A549 (cell line): ENCODE data around the gene LRRC4C. TPM values are rescaled to one million over a fixed set of nuclear protein-coding genes. Genes with fewer than 3 reads are reported as not detected.

Source experiments
- ATAC-seq, 2 experiments: fragments of 200-7000 bp in 1 of 2; fragments of >200 bp in 1 of 2; cut with Nextera tagmentation in 1 of 2; cut with Tn5 transposase in 1 of 2; 3 replicates each; pipeline versions ENCODE4 v1.8.0 to v1.9.1; 2018 to 2020; ENCODE audit warnings: mild to moderate bottlenecking in 1 of 2, moderate library complexity in 1 of 2
- CTCF ChIA-PET: fragments of 300-600 bp; sonication (Branson Sonifier 250); formaldehyde crosslinking; extraction: SDS; loops from one replicate; lab custom pipeline; 2021; ENCODE audit warnings: antibody characterized with exemption, inconsistent platforms; lab: Yijun Ruan, JAX
- POLR2A ChIA-PET: fragments of 350-600 bp; formaldehyde crosslinking; extraction: SDS; loops from one replicate; lab custom pipeline; 2021; ENCODE audit warnings: antibody characterized with exemption, inconsistent platforms; lab: Yijun Ruan, JAX
- DNase-seq, 2 experiments: peaks; one replicate each; pipeline versions ENCODE4 v3.0.0 to v3.0.0-alpha.2; 2011 to 2016; ENCODE audit warnings: low read depth in 1 of 2, low spot score in 1 of 2
- FAIRE-seq: peaks from 2 replicates; lab custom pipeline; 2011; peaks lifted over from hg19 to GRCh38; lab: Jason Lieb, UNC
- H3K27ac ChIP-seq, 2 experiments: fragments of >200 bp; sonication (Bioruptor Twin); formaldehyde crosslinking; 3 replicates each; pipeline ENCODE4 v1.5.1; 2016 to 2017
- H3K4me1 ChIP-seq: fragments of >200 bp; sonication (Bioruptor Twin); formaldehyde crosslinking; 3 replicates; pipeline ENCODE4 v1.6.1; 2016
- H3K4me2 ChIP-seq: fragments of >200 bp; sonication (Bioruptor Twin); formaldehyde crosslinking; 3 replicates; pipeline ENCODE4 v1.6.1; 2016
- H3K4me3 ChIP-seq: fragments of >200 bp; sonication (Bioruptor Twin); formaldehyde crosslinking; 3 replicates; pipeline ENCODE4 v1.5.1; 2016
- H3K9me3 ChIP-seq: fragments of >200 bp; sonication (Bioruptor Twin); formaldehyde crosslinking; 3 replicates; pipeline ENCODE4 v1.6.1; 2016
- CHD4 ChIP-seq: fragments of 200-600 bp; sonication (generic); IDR thresholded peaks from 2 replicates; pipeline ENCODE4 v1.6.1; 2016; ENCODE audit warnings: antibody characterized with exemption, mild to moderate bottlenecking, borderline replicate concordance
- EHF ChIP-seq: fragments of 250-450 bp; sonication (Bioruptor Pico); IDR thresholded peaks from 2 replicates; pipeline ENCODE4 v1.5.0; 2020; ENCODE audit warnings: mild to moderate bottlenecking
- EHMT2 ChIP-seq: fragments of 200-600 bp; sonication (generic); IDR thresholded peaks from 2 replicates; pipeline ENCODE4 v1.6.1; 2016; ENCODE audit warnings: antibody characterized with exemption, low read depth, mild to moderate bottlenecking, moderate library complexity
- ESRRA ChIP-seq: fragments of 150-350 bp; IDR thresholded peaks from 2 replicates; pipeline ENCODE4 v1.6.1; 2014; ENCODE audit warnings: mild to moderate bottlenecking, low read length, borderline replicate concordance
- FOSL2 ChIP-seq, 2 experiments: fragments of 450-650 bp in 1 of 2; fragments of >200 bp in 1 of 2; sonication (Bioruptor Twin) in 1 of 2; formaldehyde crosslinking; IDR thresholded peaks; 2 replicates each; pipeline versions ENCODE4 v1.5.0 to v1.6.1; 2016 to 2020; ENCODE audit warnings: mild to moderate bottlenecking in 1 of 2, moderate library complexity in 1 of 2
- FOXS1 ChIP-seq: fragments of 250-450 bp; sonication (Bioruptor Pico); IDR thresholded peaks from 2 replicates; pipeline ENCODE4 v1.5.0; 2020; ENCODE audit warnings: mild to moderate bottlenecking, moderate library complexity
- HDAC2 ChIP-seq: fragments of 200-600 bp; sonication (generic); IDR thresholded peaks from 2 replicates; pipeline ENCODE4 v1.6.1; 2016
- MAFK ChIP-seq: fragments of 450-650 bp; IDR thresholded peaks from 2 replicates; pipeline ENCODE4 v1.6.1; 2014; ENCODE audit not compliant: partially characterized antibody
- MAZ ChIP-seq: fragments of 150-350 bp; IDR thresholded peaks from 2 replicates; pipeline ENCODE4 v1.6.1; 2014; ENCODE audit warnings: antibody characterized with exemption, low read depth, low read length, borderline replicate concordance
- MYC ChIP-seq: IDR thresholded peaks from 2 replicates; pipeline ENCODE4 v1.6.1; 2012; ENCODE audit warnings: mild to moderate bottlenecking, inconsistent platforms, low read length, improper control_type of control experiment, borderline replicate concordance
- NFE2L2 ChIP-seq: fragments of 150-350 bp; conservative IDR thresholded peaks from 2 replicates; pipeline ENCODE4 v1.6.1; 2014; ENCODE audit warnings: low read length
- NPAS2 ChIP-seq: fragments of 250-450 bp; sonication (Bioruptor Pico); IDR thresholded peaks from 2 replicates; pipeline ENCODE4 v1.8.0; 2022; ENCODE audit warnings: mild to moderate bottlenecking, moderate library complexity, borderline replicate concordance
- NR3C1 ChIP-seq: fragments of >200 bp; sonication (Bioruptor Twin); formaldehyde crosslinking; IDR thresholded peaks from 3 replicates; pipeline ENCODE4 v1.6.1; 2017
- PHF8 ChIP-seq: fragments of 200-600 bp; sonication (generic); IDR thresholded peaks from 2 replicates; pipeline ENCODE4 v1.6.1; 2016; ENCODE audit warnings: low read depth, mild to moderate bottlenecking, antibody characterized with exemption, moderate library complexity, borderline replicate concordance
- POLR2A ChIP-seq: IDR thresholded peaks from 2 replicates; pipeline ENCODE4 v1.6.1; 2012; ENCODE audit warnings: mild to moderate bottlenecking, low read length
- POLR2AphosphoS2 ChIP-seq: conservative IDR thresholded peaks from 2 replicates; pipeline ENCODE4 v1.6.1; 2012; ENCODE audit warnings: low read length, improper control_type of control experiment, inconsistent platforms
- RAD21 ChIP-seq, 2 experiments: fragments of >200 bp in 1 of 2; sonication (Bioruptor Twin) in 1 of 2; formaldehyde crosslinking in 1 of 2; IDR thresholded peaks in 1 of 2; conservative IDR thresholded peaks in 1 of 2; 2 replicates in 1 of 2; 3 replicates in 1 of 2; pipeline ENCODE4 v1.6.1; 2012 to 2018; ENCODE audit warnings: inconsistent platforms in 1 of 2
- RFX5 ChIP-seq: fragments of 450-650 bp; IDR thresholded peaks from 2 replicates; pipeline ENCODE4 v1.7.1; 2014; ENCODE audit warnings: antibody characterized with exemption, mild to moderate bottlenecking, moderate library complexity
- SMC3 ChIP-seq: fragments of >200 bp; sonication (Bioruptor Twin); formaldehyde crosslinking; IDR thresholded peaks from 3 replicates; pipeline ENCODE4 v1.6.1; 2018; ENCODE audit warnings: inconsistent platforms
- SREBF2 ChIP-seq: fragments of 450-650 bp; IDR thresholded peaks from 2 replicates; pipeline ENCODE4 v1.6.1; 2014; ENCODE audit warnings: mild to moderate bottlenecking, moderate library complexity
- TFCP2L1 ChIP-seq: fragments of 250-450 bp; sonication (Bioruptor Pico); IDR thresholded peaks from 2 replicates; pipeline ENCODE4 v1.5.0; 2021; ENCODE audit warnings: mild to moderate bottlenecking
- TP53 ChIP-seq: fragments of 250-450 bp; sonication (Bioruptor Pico); IDR thresholded peaks from 2 replicates; pipeline ENCODE4 v1.5.0; 2021; ENCODE audit warnings: mild to moderate bottlenecking, moderate library complexity
- ZNF302 ChIP-seq: fragments of 250-450 bp; sonication (Bioruptor Pico); IDR thresholded peaks from 2 replicates; pipeline ENCODE4 v1.9.0; 2021; ENCODE audit warnings: inconsistent platforms, mild to moderate bottlenecking, moderate library complexity
- WGBS: methylation state at CpG from one replicate; pipeline ENCODE4 v1.1.6; 2017; ENCODE audit errors: missing lambda C conversion rate; 5-methylcytosine and 5-hydroxymethylcytosine counted together
- polyA plus RNA-seq, 4 experiments: library from polyadenylated mRNA; depleted of rRNA in 3 of 4; stranded (reverse); fragments of >200 nt; fragmentation: RNase III in 1 of 4; extraction: RNeasy Plus Mini Kit Qiagen cat#74134 plus additional on column Dnase treatment in 1 of 4; gene quantifications; 2 replicates in 3 of 4; 3 replicates in 1 of 4; pipeline ENCODE4 v1.2.3, GENCODE V29; 2011 to 2017
- TF ChIP-seq, protein P1 (sequence below): fragments of 450-650 bp; IDR thresholded peaks from 2 replicates; pipeline ENCODE4 v1.6.1; 2014; ENCODE audit warnings: antibody characterized with exemption
- TF ChIP-seq, protein P2 (sequence below): fragments of >200 bp; sonication (Bioruptor Twin); formaldehyde crosslinking; IDR thresholded peaks from 3 replicates; pipeline ENCODE4 v1.5.1; 2016
- TF ChIP-seq, protein P3 (sequence below): fragments of 250-450 bp; sonication (Bioruptor Pico); IDR thresholded peaks from 2 replicates; pipeline ENCODE4 v1.5.0; 2021; ENCODE audit warnings: mild to moderate bottlenecking, moderate library complexity, borderline replicate concordance
- TF ChIP-seq, protein P4 (sequence below): IDR thresholded peaks from 2 replicates; pipeline ENCODE4 v1.6.1; 2012
- TF ChIP-seq, protein P5 (sequence below): fragments of 200-600 bp; sonication (generic); IDR thresholded peaks from 2 replicates; pipeline ENCODE4 v1.6.1; 2016; ENCODE audit warnings: antibody characterized with exemption, mild to moderate bottlenecking, moderate library complexity

LRRC4C gene
- polyA plus RNA-seq, 2 of the 4 experiments (the other 2 are of a cell fraction) = not detected

DNA sequence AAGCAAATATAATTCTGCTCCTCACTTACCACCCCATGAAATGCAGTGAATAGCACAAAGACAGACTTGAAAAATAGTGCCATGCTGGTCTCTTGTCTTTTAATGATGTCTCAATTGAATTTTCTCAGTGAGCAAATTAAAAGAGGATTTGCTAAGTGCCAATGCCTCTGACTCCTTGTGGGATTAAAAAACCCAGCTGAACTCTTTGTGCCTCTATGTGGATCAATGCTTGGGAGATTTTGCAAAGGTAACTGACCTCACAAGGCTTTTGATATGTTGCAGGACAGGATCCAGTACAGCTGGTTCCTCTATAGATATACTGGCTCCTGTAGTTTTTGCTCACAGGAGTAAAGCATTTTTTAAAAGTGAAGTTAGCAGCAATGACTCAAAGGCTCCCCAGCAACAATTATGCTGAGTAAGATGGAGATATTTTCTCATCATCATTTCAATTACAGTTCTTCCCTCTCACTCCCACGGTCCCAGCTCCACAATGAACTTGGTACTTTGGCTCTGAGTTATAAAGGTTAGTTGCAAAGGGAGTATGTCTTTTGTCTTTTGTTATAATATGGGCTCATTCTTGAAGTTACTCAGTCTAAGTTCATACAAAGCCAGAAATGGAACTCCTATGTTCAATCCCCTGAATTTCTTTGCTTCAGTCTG, 471.5 kb downstream of the LRRC4C start:
- ChIA-PET CTCF (no interaction called here), POLR2A (no interaction called here)
- WGBS = 0% methylated on average over 1 of the region's 1 CpG

DNA sequence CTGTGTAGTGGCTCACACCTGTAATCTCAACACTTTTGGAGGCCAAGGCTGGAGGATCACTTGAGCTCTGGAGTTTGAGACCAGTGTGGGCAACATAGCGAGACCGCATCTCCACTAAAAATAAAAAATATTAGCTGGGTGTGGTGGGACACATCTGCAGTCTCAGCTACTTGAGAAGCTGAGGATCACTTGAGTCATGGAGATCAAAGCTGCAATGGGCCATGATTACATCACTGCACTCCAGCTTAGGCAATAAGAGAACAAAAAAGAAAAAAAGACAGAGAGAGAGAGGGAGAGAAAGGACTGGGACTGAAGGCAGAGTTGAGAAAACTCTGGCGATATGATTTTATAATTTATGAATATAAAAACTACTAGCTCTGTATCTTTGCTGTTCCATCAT, 473.1 kb downstream of the LRRC4C start:
- FAIRE-seq = no peak

More for the DNA sequence above, 471.5 kb downstream of the LRRC4C start:
- H3K4me2 ChIP-seq = no peak overlapping the region
- no peak for FAIRE-seq
- H3K4me3 ChIP-seq = no peak overlapping the region
- H3K4me1 ChIP-seq = no peaks in the 10 kb centered on the region
- no peak for DNase-seq
- H3K27ac ChIP-seq = no peak overlapping the region
- TF ChIP-seq TFCP2L1 (CRISPR knock-in tag) (no peak), NPAS2 (CRISPR knock-in tag) (no peak), CHD4 (no peak), MAZ (no peak), PHF8 (no peak)
- TF ChIP-seq, protein P1, sequence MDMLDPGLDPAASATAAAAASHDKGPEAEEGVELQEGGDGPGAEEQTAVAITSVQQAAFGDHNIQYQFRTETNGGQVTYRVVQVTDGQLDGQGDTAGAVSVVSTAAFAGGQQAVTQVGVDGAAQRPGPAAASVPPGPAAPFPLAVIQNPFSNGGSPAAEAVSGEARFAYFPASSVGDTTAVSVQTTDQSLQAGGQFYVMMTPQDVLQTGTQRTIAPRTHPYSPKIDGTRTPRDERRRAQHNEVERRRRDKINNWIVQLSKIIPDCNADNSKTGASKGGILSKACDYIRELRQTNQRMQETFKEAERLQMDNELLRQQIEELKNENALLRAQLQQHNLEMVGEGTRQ = no peak
- TF ChIP-seq, protein P2, sequence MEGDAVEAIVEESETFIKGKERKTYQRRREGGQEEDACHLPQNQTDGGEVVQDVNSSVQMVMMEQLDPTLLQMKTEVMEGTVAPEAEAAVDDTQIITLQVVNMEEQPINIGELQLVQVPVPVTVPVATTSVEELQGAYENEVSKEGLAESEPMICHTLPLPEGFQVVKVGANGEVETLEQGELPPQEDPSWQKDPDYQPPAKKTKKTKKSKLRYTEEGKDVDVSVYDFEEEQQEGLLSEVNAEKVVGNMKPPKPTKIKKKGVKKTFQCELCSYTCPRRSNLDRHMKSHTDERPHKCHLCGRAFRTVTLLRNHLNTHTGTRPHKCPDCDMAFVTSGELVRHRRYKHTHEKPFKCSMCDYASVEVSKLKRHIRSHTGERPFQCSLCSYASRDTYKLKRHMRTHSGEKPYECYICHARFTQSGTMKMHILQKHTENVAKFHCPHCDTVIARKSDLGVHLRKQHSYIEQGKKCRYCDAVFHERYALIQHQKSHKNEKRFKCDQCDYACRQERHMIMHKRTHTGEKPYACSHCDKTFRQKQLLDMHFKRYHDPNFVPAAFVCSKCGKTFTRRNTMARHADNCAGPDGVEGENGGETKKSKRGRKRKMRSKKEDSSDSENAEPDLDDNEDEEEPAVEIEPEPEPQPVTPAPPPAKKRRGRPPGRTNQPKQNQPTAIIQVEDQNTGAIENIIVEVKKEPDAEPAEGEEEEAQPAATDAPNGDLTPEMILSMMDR = no peak
- no peak for ATAC-seq
- H3K9me3 ChIP-seq = no peaks in the 10 kb centered on the region

DNA sequence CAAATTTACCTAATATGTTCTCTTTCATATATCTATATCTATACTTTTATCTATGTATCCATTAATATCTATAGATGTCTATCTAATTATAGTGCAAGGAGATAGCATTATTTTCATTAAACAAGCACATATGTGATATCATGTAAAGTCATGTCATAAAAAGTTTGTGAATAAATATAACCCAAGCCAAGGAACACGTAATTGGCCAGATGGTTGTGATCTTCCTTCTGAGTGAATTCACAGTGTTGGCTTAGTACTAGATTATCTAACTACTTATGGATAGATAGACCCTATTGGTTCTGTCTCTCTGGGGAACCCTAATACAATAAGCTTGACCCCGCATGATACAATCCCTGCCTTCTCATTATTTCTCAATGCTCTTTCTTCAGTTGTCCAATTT, 484.4 kb downstream of the LRRC4C start:
- Histone ChIP-seq H3K27ac (no peak overlapping the region), H3K4me3 (no peak overlapping the region), H3K4me1 (no peaks in the 10 kb centered on the region)
- WGBS = 39% methylated on average over 2 of the region's 2 CpGs
- DNase-seq = no peak
- TF ChIP-seq EHMT2 = no peak
- TF ChIP-seq NPAS2 (CRISPR knock-in tag) = no peak
- no peak for TF ChIP-seq RFX5
- no peak for TF ChIP-seq RAD21 (conservative IDR thresholded peaks at IDR 0.05 in 1 of 2, IDR thresholded peaks at IDR 0.05 in 1 of 2)
- TF ChIP-seq PHF8 = no peak
- TF ChIP-seq, protein P3, sequence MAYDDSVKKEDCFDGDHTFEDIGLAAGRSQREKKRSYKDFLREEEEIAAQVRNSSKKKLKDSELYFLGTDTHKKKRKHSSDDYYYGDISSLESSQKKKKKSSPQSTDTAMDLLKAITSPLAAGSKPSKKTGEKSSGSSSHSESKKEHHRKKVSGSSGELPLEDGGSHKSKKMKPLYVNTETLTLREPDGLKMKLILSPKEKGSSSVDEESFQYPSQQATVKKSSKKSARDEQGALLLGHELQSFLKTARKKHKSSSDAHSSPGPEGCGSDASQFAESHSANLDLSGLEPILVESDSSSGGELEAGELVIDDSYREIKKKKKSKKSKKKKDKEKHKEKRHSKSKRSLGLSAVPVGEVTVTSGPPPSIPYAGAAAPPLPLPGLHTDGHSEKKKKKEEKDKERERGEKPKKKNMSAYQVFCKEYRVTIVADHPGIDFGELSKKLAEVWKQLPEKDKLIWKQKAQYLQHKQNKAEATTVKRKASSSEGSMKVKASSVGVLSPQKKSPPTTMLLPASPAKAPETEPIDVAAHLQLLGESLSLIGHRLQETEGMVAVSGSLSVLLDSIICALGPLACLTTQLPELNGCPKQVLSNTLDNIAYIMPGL = no peak
- TF ChIP-seq, protein P4, sequence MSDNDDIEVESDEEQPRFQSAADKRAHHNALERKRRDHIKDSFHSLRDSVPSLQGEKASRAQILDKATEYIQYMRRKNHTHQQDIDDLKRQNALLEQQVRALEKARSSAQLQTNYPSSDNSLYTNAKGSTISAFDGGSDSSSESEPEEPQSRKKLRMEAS = no peak
- no peak for TF ChIP-seq EHF
- TF ChIP-seq FOXS1 (CRISPR knock-in tag) = no peak
- no peak for TF ChIP-seq ESRRA
- TF ChIP-seq, protein P5, sequence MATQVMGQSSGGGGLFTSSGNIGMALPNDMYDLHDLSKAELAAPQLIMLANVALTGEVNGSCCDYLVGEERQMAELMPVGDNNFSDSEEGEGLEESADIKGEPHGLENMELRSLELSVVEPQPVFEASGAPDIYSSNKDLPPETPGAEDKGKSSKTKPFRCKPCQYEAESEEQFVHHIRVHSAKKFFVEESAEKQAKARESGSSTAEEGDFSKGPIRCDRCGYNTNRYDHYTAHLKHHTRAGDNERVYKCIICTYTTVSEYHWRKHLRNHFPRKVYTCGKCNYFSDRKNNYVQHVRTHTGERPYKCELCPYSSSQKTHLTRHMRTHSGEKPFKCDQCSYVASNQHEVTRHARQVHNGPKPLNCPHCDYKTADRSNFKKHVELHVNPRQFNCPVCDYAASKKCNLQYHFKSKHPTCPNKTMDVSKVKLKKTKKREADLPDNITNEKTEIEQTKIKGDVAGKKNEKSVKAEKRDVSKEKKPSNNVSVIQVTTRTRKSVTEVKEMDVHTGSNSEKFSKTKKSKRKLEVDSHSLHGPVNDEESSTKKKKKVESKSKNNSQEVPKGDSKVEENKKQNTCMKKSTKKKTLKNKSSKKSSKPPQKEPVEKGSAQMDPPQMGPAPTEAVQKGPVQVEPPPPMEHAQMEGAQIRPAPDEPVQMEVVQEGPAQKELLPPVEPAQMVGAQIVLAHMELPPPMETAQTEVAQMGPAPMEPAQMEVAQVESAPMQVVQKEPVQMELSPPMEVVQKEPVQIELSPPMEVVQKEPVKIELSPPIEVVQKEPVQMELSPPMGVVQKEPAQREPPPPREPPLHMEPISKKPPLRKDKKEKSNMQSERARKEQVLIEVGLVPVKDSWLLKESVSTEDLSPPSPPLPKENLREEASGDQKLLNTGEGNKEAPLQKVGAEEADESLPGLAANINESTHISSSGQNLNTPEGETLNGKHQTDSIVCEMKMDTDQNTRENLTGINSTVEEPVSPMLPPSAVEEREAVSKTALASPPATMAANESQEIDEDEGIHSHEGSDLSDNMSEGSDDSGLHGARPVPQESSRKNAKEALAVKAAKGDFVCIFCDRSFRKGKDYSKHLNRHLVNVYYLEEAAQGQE = no peak
- no peak for TF ChIP-seq NFE2L2
- no peak for TF ChIP-seq TP53
- TF ChIP-seq ZNF302 (CRISPR knock-in tag) = no peak
- no peak for TF ChIP-seq SMC3
- TF ChIP-seq FOSL2 (IDR thresholded peaks at IDR 0.05) = no peak
- TF ChIP-seq FOSL2 (CRISPR knock-in tag; IDR thresholded peaks at IDR 0.05) = no peak
- no peak for TF ChIP-seq POLR2AphosphoS2
- TF ChIP-seq, all 56 proteins: peak for 0
- ChIA-PET CTCF (no interaction called here), POLR2A (no interaction called here)
- Histone ChIP-seq H3K9me3 (no peaks in the 10 kb centered on the region), H3K4me2 (no peak overlapping the region)
- no peak for FAIRE-seq
- no peak for ATAC-seq

More for the DNA sequence above, 473.1 kb downstream of the LRRC4C start:
- no peaks in the 10 kb centered on the region for H3K9me3 ChIP-seq
- TF ChIP-seq EHF (no peak), MAFK (no peak), POLR2A (no peak), MYC (no peak), SREBF2 (no peak), NR3C1 (no peak), HDAC2 (no peak), FOSL2 (IDR thresholded peaks at IDR 0.05) (no peak), FOSL2 (CRISPR knock-in tag; IDR thresholded peaks at IDR 0.05) (no peak)
- no peak for DNase-seq
- no peak overlapping the region for H3K27ac ChIP-seq
- 5% methylated on average over 3 of the region's 3 CpGs for WGBS
- no peak overlapping the region for H3K4me2 ChIP-seq
- ChIA-PET CTCF (no interaction called here), POLR2A (no interaction called here)
- no peaks in the 10 kb centered on the region for H3K4me1 ChIP-seq
- no peak overlapping the region for H3K4me3 ChIP-seq
- ATAC-seq = no peak
